Ovary (tissue), 3 donors: ENCODE results near the gene TAPT1.

ENCODE experiments used
- EP300 ChIP-seq: sonication (generic); formaldehyde crosslinking; IDR thresholded peaks from one replicate; pipeline ENCODE4 v1.6.1; 2017; ENCODE audit warnings: antibody characterized with exemption
- POLR2A ChIP-seq: fragments of 450-650 bp; IDR thresholded peaks from one replicate; pipeline ENCODE4 v1.6.1; 2017; ENCODE audit warnings: antibody characterized with exemption, mild to moderate bottlenecking, moderate library complexity
- TF ChIP-seq, protein P1 (sequence below), 3 donors: fragments of 450-650 bp in 2 of 3; fragments of 200-600 bp in 1 of 3; IDR thresholded peaks; one replicate each; pipeline versions ENCODE4 v1.5.1 to v1.8.0; 2016 to 2022; ENCODE audit warnings: antibody characterized with exemption in 3 of 3, mild to moderate bottlenecking in 1 of 3
- donor health status: DM: no; HTN: no; CAD: no.

- TF ChIP-seq, protein P1, sequence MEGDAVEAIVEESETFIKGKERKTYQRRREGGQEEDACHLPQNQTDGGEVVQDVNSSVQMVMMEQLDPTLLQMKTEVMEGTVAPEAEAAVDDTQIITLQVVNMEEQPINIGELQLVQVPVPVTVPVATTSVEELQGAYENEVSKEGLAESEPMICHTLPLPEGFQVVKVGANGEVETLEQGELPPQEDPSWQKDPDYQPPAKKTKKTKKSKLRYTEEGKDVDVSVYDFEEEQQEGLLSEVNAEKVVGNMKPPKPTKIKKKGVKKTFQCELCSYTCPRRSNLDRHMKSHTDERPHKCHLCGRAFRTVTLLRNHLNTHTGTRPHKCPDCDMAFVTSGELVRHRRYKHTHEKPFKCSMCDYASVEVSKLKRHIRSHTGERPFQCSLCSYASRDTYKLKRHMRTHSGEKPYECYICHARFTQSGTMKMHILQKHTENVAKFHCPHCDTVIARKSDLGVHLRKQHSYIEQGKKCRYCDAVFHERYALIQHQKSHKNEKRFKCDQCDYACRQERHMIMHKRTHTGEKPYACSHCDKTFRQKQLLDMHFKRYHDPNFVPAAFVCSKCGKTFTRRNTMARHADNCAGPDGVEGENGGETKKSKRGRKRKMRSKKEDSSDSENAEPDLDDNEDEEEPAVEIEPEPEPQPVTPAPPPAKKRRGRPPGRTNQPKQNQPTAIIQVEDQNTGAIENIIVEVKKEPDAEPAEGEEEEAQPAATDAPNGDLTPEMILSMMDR (IDR thresholded peaks at IDR 0.05) = peak in 2 of 3 donors; percentile 36 to 40
- TF ChIP-seq POLR2A = no peak
- no peak for TF ChIP-seq EP300
Measured at GRCh38 chr4:16264798-16265197, 38.5 kb upstream of the TAPT1 start.
